Measurements from ENCODE around the gene CXorf66.

DNA sequence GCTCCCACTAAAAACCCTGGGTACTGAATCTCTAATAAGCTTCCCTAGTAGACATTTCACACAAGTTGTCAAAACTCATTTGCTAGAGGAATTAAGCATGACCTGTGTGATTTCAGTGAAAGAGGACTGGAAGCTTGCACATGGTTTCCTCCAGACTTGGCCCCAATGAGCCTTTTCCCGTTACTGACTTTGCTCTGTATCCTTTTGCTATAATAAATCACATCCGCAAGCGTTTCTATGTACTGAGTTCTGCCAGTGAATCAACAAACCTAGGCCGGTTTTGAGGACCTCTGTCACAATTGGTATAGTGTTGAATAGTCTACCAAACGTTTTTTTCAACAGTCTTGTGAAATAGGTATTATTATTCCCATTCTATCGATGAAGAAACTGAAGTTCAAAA is 40.6 kb downstream of the CXorf66 start:
- TF ChIP-seq POLR2A (IDR thresholded peaks at IDR 0.05; ENCODE audit: low read length) (no peak), GATA1 (IDR thresholded peaks at IDR 0.05; ENCODE audit: low read depth, low read length) (no peak)

Measured in erythroblast (primary cell).